CD4-positive, alpha-beta T cell treated with Interleukin-17A for 1 hour (primary cell): ENCODE results near the gene ADAMTS17.

Experiments
- DNase-seq: peaks from one replicate; pipeline ENCODE4 v3.0.0-alpha.2; 2020

Gene ADAMTS17

GRCh38 chr15:100247228-100248225, 94.2 kb downstream of the ADAMTS17 start:
- no peak for DNase-seq

- DNase-seq = no peak
Observed at GRCh38 chr15:100245855-100246254, 95.9 kb downstream of the ADAMTS17 start.

- DNase-seq = no peak
Observed at GRCh38 chr15:100245487-100245820, 96.3 kb downstream of the ADAMTS17 start.

- DNase-seq = no peak
Observed at GRCh38 chr15:100244796-100245486, 96.8 kb downstream of the ADAMTS17 start.

- DNase-seq = no peak
Observed at GRCh38 chr15:100242989-100243388, 98.8 kb downstream of the ADAMTS17 start.

GRCh38 chr15:100241572-100242482, 99.9 kb downstream of the ADAMTS17 start:
- DNase-seq = no peak

GRCh38 chr15:100236981-100237720, 104.6 kb downstream of the ADAMTS17 start:
- DNase-seq = no peak

GRCh38 chr15:100235030-100235617, 106.7 kb downstream of the ADAMTS17 start:
- DNase-seq = no peak

- DNase-seq = no peak
Observed at GRCh38 chr15:100234158-100235029, 107.4 kb downstream of the ADAMTS17 start.

- DNase-seq = no peak
Observed at GRCh38 chr15:100230784-100231183, 111.0 kb downstream of the ADAMTS17 start.

GRCh38 chr15:100229181-100230163, 112.3 kb downstream of the ADAMTS17 start:
- no peak for DNase-seq

GRCh38 chr15:100227781-100228180, 114.0 kb downstream of the ADAMTS17 start:
- no peak for DNase-seq

GRCh38 chr15:100226107-100226506, 115.7 kb downstream of the ADAMTS17 start:
- DNase-seq = no peak

GRCh38 chr15:100224206-100225185, 117.3 kb downstream of the ADAMTS17 start:
- DNase-seq = no peak

GRCh38 chr15:100222349-100222715, 119.4 kb downstream of the ADAMTS17 start:
- no peak for DNase-seq

GRCh38 chr15:100221471-100222348, 120.1 kb downstream of the ADAMTS17 start:
- DNase-seq = no peak
